ENCODE data around the gene ATXN2L.
"Not testable (repeated sequence)": the region's sequence is repeated elsewhere in the genome, so short reads cannot be mapped to it uniquely, and the experiment has no call there.

Gene ATXN2L

GRCh38 chr16:28822520-28823290, at the start of gene ATXN2L:
Gene ATXN2L (plus strand): TSS chr16:28822999. CDS start chr16:28823260, 261 bp downstream.
- DNase-seq (ENCODE audit: low read depth) = peak; percentile 96

DNA sequence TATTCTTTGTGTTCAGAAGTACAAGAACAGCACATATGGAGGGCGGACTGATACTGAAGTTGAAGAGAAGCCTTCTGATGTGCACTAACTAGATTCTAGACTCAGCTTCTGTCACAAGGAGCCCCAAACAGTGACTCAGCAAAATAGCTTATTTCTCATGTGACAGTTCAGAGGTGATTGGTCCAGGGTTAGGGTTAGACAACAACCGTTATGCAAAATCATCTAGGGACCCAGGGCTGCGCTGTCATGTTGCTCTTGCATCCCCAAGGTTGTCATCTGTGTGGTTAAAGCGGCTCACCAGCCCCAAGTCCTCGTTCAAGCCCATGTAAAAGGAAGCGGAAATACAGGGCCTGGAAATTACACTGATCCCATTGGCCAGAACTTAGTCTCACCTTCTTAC, 41.1 kb upstream of the ATXN2L start:
- not testable (repeated sequence) for DNase-seq (ENCODE audit: low read depth)

DNA sequence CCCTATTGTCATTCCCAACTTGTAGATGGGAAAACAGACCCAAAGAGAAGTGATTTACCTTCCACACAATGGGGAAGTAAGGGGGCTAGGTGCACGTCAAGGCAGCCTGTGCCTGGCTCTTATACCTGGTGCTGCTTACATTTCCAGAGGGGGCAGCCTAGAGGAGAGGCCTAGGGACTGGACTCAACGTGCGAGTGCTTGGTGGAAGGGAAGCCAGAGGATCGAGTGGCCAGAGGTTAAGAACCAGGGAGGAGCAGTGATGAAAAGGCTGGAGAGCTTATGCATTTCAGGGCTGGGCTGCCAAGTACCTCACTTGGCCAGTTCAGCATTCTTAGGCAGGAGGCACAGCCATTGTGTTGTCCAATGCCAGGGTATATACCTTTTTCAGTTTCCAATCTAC, 40.4 kb upstream of the ATXN2L start:
- DNase-seq (ENCODE audit: low read depth) = not testable (repeated sequence)

DNA sequence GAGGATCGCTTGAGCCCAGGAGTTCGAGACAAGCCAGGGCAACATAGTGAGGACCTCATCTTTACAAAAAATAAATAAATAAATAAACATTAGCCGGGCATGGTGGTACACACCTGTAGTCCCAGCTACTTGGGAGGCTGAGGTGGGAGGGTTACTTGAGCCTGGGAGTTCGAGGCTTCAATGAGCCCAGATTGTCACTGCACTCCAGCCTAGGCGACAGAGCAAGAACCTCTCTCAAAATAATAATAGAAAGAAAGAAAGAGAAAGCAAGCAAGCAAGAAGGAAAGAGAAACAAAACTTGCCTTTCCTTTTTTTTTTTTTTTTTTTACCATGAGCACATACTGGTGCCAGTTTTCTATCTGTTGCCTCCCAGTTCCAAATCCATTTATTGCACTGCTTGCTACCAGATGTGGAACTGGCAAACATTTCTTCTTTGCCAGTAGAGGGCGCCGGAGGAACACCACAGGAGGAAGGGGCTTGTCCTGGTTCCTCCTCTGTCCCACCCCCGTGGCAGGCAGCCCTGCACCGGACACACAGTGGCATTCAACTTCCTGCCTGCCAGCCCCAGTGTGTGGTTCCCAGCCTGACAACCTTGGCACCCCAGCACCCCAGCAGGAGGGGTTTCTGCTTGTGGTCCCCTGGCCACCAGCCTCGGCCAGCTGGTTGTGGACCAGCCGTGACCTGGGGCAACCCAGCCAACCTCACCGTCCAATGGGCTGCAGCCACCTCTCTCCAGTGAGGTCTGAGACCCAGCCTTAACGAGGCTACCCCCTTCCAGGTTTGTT, 20.4 kb upstream of the ATXN2L start:
- DNase-seq (ENCODE audit: low read depth) = peak; percentile 45

GRCh38 chr16:28807445-28808120, 15.2 kb upstream of the ATXN2L start:
- DNase-seq (ENCODE audit: low read depth) = not testable (repeated sequence)

DNA sequence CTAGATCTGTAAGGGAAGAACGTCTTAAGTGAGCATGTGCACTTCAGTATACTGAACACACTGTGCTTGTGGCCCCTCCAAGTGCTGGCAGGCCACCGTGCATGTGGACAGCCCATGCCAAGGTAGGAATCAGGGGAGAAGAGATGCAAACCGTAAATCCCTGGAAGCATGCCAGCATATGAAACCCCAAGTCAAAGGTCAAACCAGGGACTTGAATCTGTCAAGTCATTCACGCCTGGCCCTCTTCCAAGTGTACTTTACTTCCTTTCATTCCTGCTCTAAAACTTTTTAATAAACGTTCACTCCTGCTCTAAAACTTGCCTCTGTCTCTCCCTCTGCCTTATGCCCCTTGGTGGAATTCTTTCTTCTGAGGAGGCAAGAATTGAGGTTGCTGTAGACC, 2.8 kb upstream of the ATXN2L start:
- no peak for DNase-seq (ENCODE audit: low read depth)

DNA sequence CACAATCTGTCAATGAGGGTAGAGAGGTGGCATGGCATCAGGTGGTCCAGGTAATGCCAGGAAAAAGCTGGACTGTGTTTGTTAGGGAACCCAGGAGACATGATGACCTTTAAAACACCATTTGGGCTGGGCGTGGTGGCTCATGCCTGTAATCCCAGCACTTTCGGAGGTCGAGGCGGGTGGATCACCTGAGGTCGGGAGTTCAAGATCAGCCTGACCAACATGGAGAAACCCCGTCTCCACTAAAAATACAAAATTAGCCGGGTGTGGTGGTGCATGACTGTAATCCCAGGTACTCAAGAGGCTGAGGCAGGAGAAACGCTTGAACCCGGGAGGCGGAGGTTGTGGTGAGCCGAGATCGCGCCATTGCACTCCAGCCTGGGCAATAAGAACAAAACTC, 2.3 kb upstream of the ATXN2L start:
- not testable (repeated sequence) for DNase-seq (ENCODE audit: low read depth)

- DNase-seq (ENCODE audit: low read depth) = no peak
Measured at GRCh38 chr16:28821874-28822519, 802 bp upstream of the ATXN2L start.

- no peak for DNase-seq (ENCODE audit: low read depth)
Measured at GRCh38 chr16:28823291-28823872, 583 bp downstream of the ATXN2L start.

GRCh38 chr16:28823873-28824716, 1.3 kb downstream of the ATXN2L start:
- DNase-seq (ENCODE audit: low read depth) = peak; percentile 97

DNA sequence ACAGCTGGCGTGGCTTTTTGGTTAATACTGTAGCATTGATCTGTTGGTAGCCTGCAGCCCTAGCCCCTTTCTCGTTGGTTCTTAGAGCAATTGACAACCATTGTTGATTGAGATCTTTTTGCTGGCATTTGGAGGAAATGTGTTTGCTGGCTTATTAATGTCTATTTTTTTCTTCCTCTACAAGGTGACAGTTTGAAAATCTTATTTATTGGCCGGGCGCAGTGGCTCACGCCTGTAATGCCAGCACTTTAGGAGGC, 1.8 kb downstream of the ATXN2L start:
- DNase-seq (ENCODE audit: low read depth) = no peak

DNA sequence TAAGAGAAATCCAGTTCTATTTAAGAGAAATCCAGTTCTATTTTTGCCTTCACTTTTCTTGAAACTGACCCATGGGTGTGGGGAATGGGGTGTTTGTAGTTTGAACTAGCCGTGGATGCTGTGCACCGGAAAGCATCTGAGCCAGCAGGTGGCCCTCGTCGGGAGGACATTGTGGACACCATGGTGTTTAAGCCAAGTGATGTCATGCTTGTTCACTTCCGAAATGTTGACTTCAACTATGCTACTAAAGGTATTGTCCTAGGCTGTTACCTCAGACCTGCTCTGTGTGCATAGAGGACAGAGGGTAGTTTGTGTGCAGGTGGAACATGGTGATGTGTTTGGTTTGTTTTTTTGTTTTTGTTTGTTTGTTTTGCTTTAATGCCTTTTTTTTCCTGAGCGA, 3.3 kb downstream of the ATXN2L start:
- DNase-seq (ENCODE audit: low read depth) = no peak

GRCh38 chr16:28829747-28830146, 6.9 kb downstream of the ATXN2L start:
- DNase-seq (ENCODE audit: low read depth) = no peak

- DNase-seq (ENCODE audit: low read depth) = no peak
Measured at GRCh38 chr16:28830531-28830930, 7.7 kb downstream of the ATXN2L start.

DNA sequence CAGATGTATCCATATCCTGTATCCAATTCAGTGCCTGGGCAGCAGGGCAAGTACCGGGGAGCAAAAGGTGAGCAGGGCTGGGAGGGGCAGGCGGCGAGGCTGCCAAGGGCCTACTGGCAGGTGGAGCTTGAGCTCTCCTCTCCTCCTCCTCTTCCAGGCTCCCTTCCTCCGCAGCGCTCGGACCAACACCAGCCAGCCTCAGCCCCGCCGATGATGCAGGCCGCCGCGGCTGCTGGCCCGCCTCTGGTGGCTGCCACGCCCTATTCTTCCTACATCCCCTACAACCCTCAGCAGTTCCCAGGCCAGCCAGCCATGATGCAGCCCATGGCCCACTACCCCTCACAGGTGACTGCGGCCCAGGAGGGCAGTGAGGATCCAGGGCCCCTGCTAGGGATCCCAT, 11.6 kb downstream of the ATXN2L start:
- no peak for DNase-seq (ENCODE audit: low read depth)

DNA sequence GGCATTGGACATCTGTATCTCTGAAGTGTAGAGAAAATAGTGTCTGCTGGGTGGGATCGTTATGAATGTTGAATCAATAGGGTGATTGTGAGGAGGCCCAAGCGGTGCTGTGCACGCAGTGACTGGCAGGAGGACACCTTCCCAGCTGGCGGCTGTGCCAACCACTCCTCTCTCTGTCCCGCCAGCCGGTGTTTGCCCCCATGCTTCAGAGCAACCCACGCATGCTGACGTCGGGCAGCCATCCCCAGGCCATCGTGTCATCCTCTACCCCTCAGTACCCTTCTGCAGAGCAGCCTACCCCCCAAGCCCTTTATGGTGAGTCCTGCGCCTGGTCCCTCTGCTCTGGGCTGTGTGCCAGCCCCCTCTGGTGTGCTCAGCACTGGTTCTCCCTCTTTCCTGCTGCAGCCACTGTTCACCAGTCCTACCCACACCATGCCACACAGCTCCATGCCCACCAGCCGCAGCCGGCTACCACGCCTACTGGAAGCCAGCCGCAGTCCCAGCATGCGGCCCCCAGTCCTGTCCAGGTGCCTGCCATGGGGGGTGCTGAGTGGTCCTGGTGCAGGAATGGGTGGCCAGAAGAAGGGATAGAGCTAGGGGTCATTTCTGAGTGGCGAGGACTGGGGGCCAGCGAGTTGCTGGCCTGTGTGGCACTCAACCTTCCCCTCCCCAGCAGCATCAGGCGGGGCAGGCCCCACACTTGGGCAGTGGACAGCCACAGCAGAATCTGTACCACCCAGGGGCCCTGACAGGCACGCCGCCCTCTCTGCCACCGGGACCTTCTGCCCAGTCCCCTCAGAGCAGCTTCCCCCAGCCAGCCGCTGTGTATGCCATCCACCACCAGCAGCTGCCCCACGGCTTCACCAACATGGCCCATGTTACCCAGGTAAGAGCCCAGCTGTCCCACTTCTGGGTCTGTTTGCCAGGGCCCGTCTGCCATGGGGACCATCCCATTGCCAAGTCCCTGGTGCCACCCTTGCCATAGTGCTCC, 12.4 kb downstream of the ATXN2L start:
- DNase-seq (ENCODE audit: low read depth) = no peak

GRCh38 chr16:28835864-28836760, 13.3 kb downstream of the ATXN2L start:
- DNase-seq (ENCODE audit: low read depth) = no peak

GRCh38 chr16:28836761-28837064, 13.9 kb downstream of the ATXN2L start:
- no peak for DNase-seq (ENCODE audit: low read depth)
